Activated naive CD8-positive, alpha-beta T cell treated with anti-CD3 and anti-CD28 coated beads, Interleukin-2, amount 10 ng/mL, durations not matched to agents 7 days and 5 days (primary cell): ENCODE results near the gene ORMDL2. TPM values are rescaled to one million over a fixed set of nuclear protein-coding genes. Genes with fewer than 3 reads are reported as not detected.
"Not testable (repeated sequence)": the region's sequence is repeated elsewhere in the genome, so short reads cannot be mapped to it uniquely, and the experiment has no call there.

ENCODE experiments used
- ATAC-seq: fragments of 150-1000 bp; cut with Tn5 transposase; one replicate; pipeline ENCODE4 v1.10.0; 2021; ENCODE audit warnings: low read depth, moderate library complexity
- POLR2A ChIA-PET: fragments of 350-600 bp; sonication (Branson Sonifier 250); formaldehyde crosslinking; loops from one replicate; lab custom pipeline; 2021; ENCODE audit warnings: antibody characterized with exemption; lab: Charles Lee
- DNase-seq: peaks from one replicate; pipeline ENCODE4 v3.0.0; 2021
- H3K27ac Mint-ChIP-seq: one replicate; pipeline ENCODE4 v1.8.0; 2022; ENCODE audit warnings: mild to moderate bottlenecking, mixed read lengths
- H3K27me3 Mint-ChIP-seq: one replicate; pipeline ENCODE4 v1.8.0; 2022; ENCODE audit warnings: mild to moderate bottlenecking, moderate library complexity, mixed read lengths
- H3K36me3 Mint-ChIP-seq: one replicate; pipeline ENCODE4 v1.8.0; 2021; ENCODE audit warnings: mild to moderate bottlenecking, mixed read lengths
- H3K4me1 Mint-ChIP-seq: one replicate; pipeline ENCODE4 v1.8.0; 2021; ENCODE audit warnings: mixed read lengths
- H3K4me3 Mint-ChIP-seq: one replicate; pipeline ENCODE4 v1.8.0; 2022; ENCODE audit warnings: mild to moderate bottlenecking, moderate library complexity, mixed read lengths
- H3K9me3 Mint-ChIP-seq: one replicate; pipeline ENCODE4 v1.8.0; 2021; ENCODE audit warnings: mixed read lengths
- total RNA-seq, 2 experiments: library from RNA; stranded (reverse); gene quantifications; one replicate each; pipeline ENCODE4 v1.2.3, GENCODE V29; 2021

ORMDL2 gene
- total RNA-seq, 2 experiments from 2014 or later: 43.4 to 45.4 TPM

- H3K4me3 Mint-ChIP-seq: peak overlapping the region; percentile 99
- peak; percentile 76 for DNase-seq
- H3K27ac Mint-ChIP-seq: peak overlapping the region; percentile 97
- POLR2A ChIA-PET: interaction anchor here (0.7 to 3.4 kb wide), 13 partner anchors 13 to 143 kb away, joined by 3 to 77 read pairs (median 6); partner anchors contain the start of genes DGKA, ORMDL2, PYM1 and RAB5B
- peaks cover 11% of the 10 kb centered on the region for H3K36me3 Mint-ChIP-seq
- H3K4me1 Mint-ChIP-seq: peaks cover 29% of the 10 kb centered on the region
- H3K9me3 Mint-ChIP-seq: no peaks in the 10 kb centered on the region
- H3K27me3 Mint-ChIP-seq: no peaks in the 10 kb centered on the region
- peak; percentile 11 for ATAC-seq
These were observed 13.0 kb downstream of the ORMDL2 start for GRCh38 chr12:55830601-55831446.

GRCh38 chr12:55831447-55831815, 13.6 kb downstream of the ORMDL2 start:
- POLR2A ChIA-PET: interaction anchor here (1.1 to 3.4 kb wide), 5 partner anchors 14 to 109 kb away, joined by 3 to 77 read pairs (median 6); partner anchors contain the start of genes ORMDL2, PYM1 and SARNP
- Mint-ChIP-seq H3K4me3 (peak overlapping the region; percentile 99), H3K27ac (peak overlapping the region; percentile 97), H3K9me3 (no peaks in the 10 kb centered on the region), H3K4me1 (peaks cover 24% of the 10 kb centered on the region), H3K27me3 (no peaks in the 10 kb centered on the region), H3K36me3 (peaks cover 9% of the 10 kb centered on the region)
- DNase-seq: no peak
- no peak for ATAC-seq

- POLR2A ChIA-PET: interaction anchor here (1.8 kb wide), 1 partner anchor 15 kb away, joined by 6 read pairs; the partner anchor contains the start of genes ORMDL2 and SARNP
- no peaks in the 10 kb centered on the region for H3K27me3 Mint-ChIP-seq
- H3K27ac Mint-ChIP-seq: no peak overlapping the region
- H3K36me3 Mint-ChIP-seq: peaks cover under 1% of the 10 kb centered on the region
- H3K9me3 Mint-ChIP-seq: no peaks in the 10 kb centered on the region
- no peak overlapping the region for H3K4me3 Mint-ChIP-seq
- H3K4me1 Mint-ChIP-seq: peaks cover 14% of the 10 kb centered on the region
- no peak for ATAC-seq
- no peak for DNase-seq
These were observed 15.2 kb downstream of the ORMDL2 start for GRCh38 chr12:55833056-55833455.

- H3K27me3 Mint-ChIP-seq, H3K9me3 Mint-ChIP-seq, DNase-seq, H3K36me3 Mint-ChIP-seq, H3K4me1 Mint-ChIP-seq, ATAC-seq, H3K4me3 Mint-ChIP-seq, H3K27ac Mint-ChIP-seq: not testable (repeated sequence)
- POLR2A ChIA-PET: interaction anchor here (0.7 to 1.8 kb wide), 2 partner anchors 16 to 185 kb away, joined by 3 to 6 read pairs; partner anchors contain the start of genes ORMDL2 and SARNP
These were observed 16.6 kb downstream of the ORMDL2 start for GRCh38 chr12:55834400-55834799.

- Mint-ChIP-seq H3K9me3 (no peaks in the 10 kb centered on the region), H3K36me3 (no peaks in the 10 kb centered on the region), H3K4me1 (peaks cover 3% of the 10 kb centered on the region), H3K4me3 (no peak overlapping the region), H3K27me3 (peaks cover 2% of the 10 kb centered on the region), H3K27ac (no peak overlapping the region)
- POLR2A ChIA-PET: interaction anchor here (0.7 kb wide), 1 partner anchor 90 kb away, joined by 3 read pairs; no protein-coding TSS in a partner anchor
- DNase-seq (no peak), ATAC-seq (no peak)
These were observed 20.5 kb downstream of the ORMDL2 start for GRCh38 chr12:55838361-55838760.

- no peak overlapping the region for H3K4me3 Mint-ChIP-seq
- no peak for ATAC-seq
- H3K27ac Mint-ChIP-seq: no peak overlapping the region
- H3K36me3 Mint-ChIP-seq: no peaks in the 10 kb centered on the region
- no peaks in the 10 kb centered on the region for H3K9me3 Mint-ChIP-seq
- no peak for DNase-seq
- H3K4me1 Mint-ChIP-seq: peaks cover 2% of the 10 kb centered on the region
- peaks cover 6% of the 10 kb centered on the region for H3K27me3 Mint-ChIP-seq
- POLR2A ChIA-PET: no interaction called here
These were observed 21.7 kb downstream of the ORMDL2 start for GRCh38 chr12:55839345-55840140.

- Mint-ChIP-seq H3K9me3 (no peaks in the 10 kb centered on the region), H3K36me3 (no peaks in the 10 kb centered on the region), H3K27ac (no peak overlapping the region), H3K4me1 (peaks cover 2% of the 10 kb centered on the region), H3K27me3 (peaks cover 6% of the 10 kb centered on the region), H3K4me3 (no peak overlapping the region)
- DNase-seq (no peak), ATAC-seq (no peak)
- POLR2A ChIA-PET: no interaction called here
These were observed 22.9 kb downstream of the ORMDL2 start for GRCh38 chr12:55840581-55841351.

GRCh38 chr12:55842681-55843429, 25.0 kb downstream of the ORMDL2 start, which contains the start of gene MMP19:
Gene MMP19, minus strand, starts transcription at chr12:55842936. Its CDS starts 106 bp downstream, at chr12:55842830.
- DNase-seq: no peak
- H3K27ac Mint-ChIP-seq: peak within 1 kb of the TSS; percentile 23
- H3K4me1 Mint-ChIP-seq: peaks cover 4% of the 10 kb centered on the region
- H3K9me3 Mint-ChIP-seq: no peaks in the 10 kb centered on the region
- ATAC-seq: no peak
- H3K4me3 Mint-ChIP-seq: no peak within 1 kb of the TSS
- H3K36me3 Mint-ChIP-seq: no peaks in the 10 kb centered on the region
- peaks cover 6% of the 10 kb centered on the region for H3K27me3 Mint-ChIP-seq
- POLR2A ChIA-PET: interaction anchor here (0.8 kb wide), 1 partner anchor 13 kb away, joined by 3 read pairs; the partner anchor contains the start of gene DNAJC14

GRCh38 chr12:55843431-55843830, 25.6 kb downstream of the ORMDL2 start:
- H3K9me3 Mint-ChIP-seq: no peaks in the 10 kb centered on the region
- H3K36me3 Mint-ChIP-seq: no peaks in the 10 kb centered on the region
- H3K27ac Mint-ChIP-seq: no peak overlapping the region
- DNase-seq (no peak), ATAC-seq (no peak)
- POLR2A ChIA-PET: interaction anchor here (0.6 to 0.8 kb wide), 2 partner anchors 14 to 21 kb away, joined by 3 to 8 read pairs; partner anchors contain the start of gene DNAJC14
- H3K4me1 Mint-ChIP-seq: peaks cover 5% of the 10 kb centered on the region
- H3K4me3 Mint-ChIP-seq: no peak overlapping the region
- H3K27me3 Mint-ChIP-seq: peaks cover 6% of the 10 kb centered on the region

GRCh38 chr12:55844961-55845360, 27.1 kb downstream of the ORMDL2 start:
- Mint-ChIP-seq H3K9me3 (no peaks in the 10 kb centered on the region), H3K36me3 (no peaks in the 10 kb centered on the region), H3K4me1 (peaks cover 9% of the 10 kb centered on the region), H3K27ac (no peak overlapping the region), H3K4me3 (no peak overlapping the region), H3K27me3 (peaks cover 11% of the 10 kb centered on the region)
- POLR2A ChIA-PET: no interaction called here
- ATAC-seq (no peak), DNase-seq (no peak)

GRCh38 chr12:55845361-55845760, 27.5 kb downstream of the ORMDL2 start:
- Mint-ChIP-seq H3K36me3 (no peaks in the 10 kb centered on the region), H3K27me3 (peaks cover 13% of the 10 kb centered on the region), H3K4me1 (peaks cover 9% of the 10 kb centered on the region), H3K27ac (no peak overlapping the region), H3K9me3 (no peaks in the 10 kb centered on the region), H3K4me3 (no peak overlapping the region)
- DNase-seq (no peak), ATAC-seq (no peak)
- POLR2A ChIA-PET: no interaction called here
